ENCODE measurements around the gene LPP. TPM values are rescaled to one million over a fixed set of nuclear protein-coding genes. Genes with fewer than 3 reads are reported as not detected.

Gene LPP
- total RNA-seq, 1 experiment from 2014 or later = 20.4 TPM

DNA sequence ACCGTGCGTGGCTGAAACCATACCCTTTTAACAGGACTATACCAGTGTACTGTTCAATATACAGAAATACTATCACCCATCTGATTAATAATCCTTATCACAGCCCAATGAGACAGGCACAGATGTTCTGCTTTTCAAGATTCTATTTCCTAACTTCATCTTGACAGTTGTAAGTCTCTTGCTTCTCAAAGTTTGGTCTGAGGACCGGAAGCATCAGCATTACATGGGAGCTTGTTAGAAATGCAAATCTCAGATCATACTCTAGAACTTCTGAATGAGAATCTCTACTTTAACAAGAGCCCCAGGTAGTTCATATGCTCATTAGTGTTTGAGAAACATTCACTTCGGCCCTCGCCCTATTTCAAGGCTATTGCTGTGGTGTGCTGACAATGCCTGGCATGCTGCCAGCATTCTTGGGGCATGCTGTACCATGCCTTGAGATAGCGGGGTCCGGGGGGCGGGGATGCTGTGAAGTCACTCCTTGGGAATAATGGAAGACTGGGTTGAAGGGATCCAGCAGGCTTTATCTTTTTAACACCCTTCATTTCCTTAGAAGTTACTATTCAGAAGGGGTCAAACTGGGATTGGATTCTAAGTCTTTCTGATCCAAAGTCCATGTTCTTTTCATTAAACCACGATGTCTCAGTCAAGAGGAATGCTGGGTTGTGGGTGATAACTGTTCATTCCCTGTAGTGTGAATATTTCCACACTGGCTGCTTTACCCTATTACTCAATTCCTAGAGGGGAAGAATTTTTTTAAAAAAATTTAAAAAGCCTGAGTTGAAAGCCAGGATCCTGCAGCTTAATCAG lies 194.7 kb downstream of the LPP start:
- Histone ChIP-seq H2AFZ (ENCODE audit: low read length) (no peak overlapping the region), H3K27me3 (ENCODE audit: low read length) (no peaks in the 10 kb centered on the region)

GRCh38 chr3:188349351-188349901 lies 195.5 kb downstream of the LPP start:
- CTCF ChIA-PET = no interaction called here

More for the DNA sequence above, 194.7 kb downstream of the LPP start:
- Histone ChIP-seq H3K4me1 (ENCODE audit: insufficient read depth, low read length) (peaks cover 11% of the 10 kb centered on the region), H3K36me3 (ENCODE audit: low read depth, low read length) (no peaks in the 10 kb centered on the region), H3K9me2 (replicated peaks; ENCODE audit: low read length) (no peaks in the 10 kb centered on the region), H3F3A (ENCODE audit: low read length, unreplicated experiment) (no peaks in the 10 kb centered on the region), H3K27ac (ENCODE audit: low read length) (no peak overlapping the region), H4K20me1 (ENCODE audit: low read length) (no peaks in the 10 kb centered on the region), H3K9me3 (ENCODE audit: low read length) (no peaks in the 10 kb centered on the region), H3K79me2 (ENCODE audit: low read length) (no peaks in the 10 kb centered on the region), H3K9ac (ENCODE audit: low read length) (no peak overlapping the region), H3K4me2 (ENCODE audit: low read length) (peak overlapping the region; percentile 12; the same call in 1 of the 2 replicates), H3K4me3 (ENCODE audit: low read length) (no peak overlapping the region)
- no TSS peak for BruUV-seq (replicated peaks)
- ChIA-PET POLR2A (ENCODE audit: unreplicated experiment) (no interaction called here), CTCF (no interaction called here)
- DNase-seq (peak; percentile 63), ATAC-seq (no peak)
- intact Hi-C loops (cut with micrococcal nuclease) = no loop called here
- TF ChIP-seq EZH2 (IDR thresholded peaks at IDR 0.05; ENCODE audit: low read length, unreplicated experiment) (no peak), EZH2phosphoT487 (IDR thresholded peaks at IDR 0.05; ENCODE audit: borderline replicate concordance, low read length) (no peak)

GRCh38 chr3:188349933-188350332 lies 196.0 kb downstream of the LPP start:
- no peak overlapping the region for H3K4me3 ChIP-seq (ENCODE audit: low read length)
- intact Hi-C loops (cut with micrococcal nuclease) = no loop called here
- ATAC-seq = no peak
- H3K9me3 ChIP-seq (ENCODE audit: low read length) = no peaks in the 10 kb centered on the region
- H3K9ac ChIP-seq (ENCODE audit: low read length) = no peak overlapping the region
- H2AFZ ChIP-seq (ENCODE audit: low read length) = no peak overlapping the region
- H3K27ac ChIP-seq (ENCODE audit: low read length) = no peak overlapping the region
- H3F3A ChIP-seq (ENCODE audit: low read length, unreplicated experiment) = no peaks in the 10 kb centered on the region
- no peaks in the 10 kb centered on the region for H3K79me2 ChIP-seq (ENCODE audit: low read length)
- H3K27me3 ChIP-seq (ENCODE audit: low read length) = no peaks in the 10 kb centered on the region
- no peak for DNase-seq
- BruUV-seq (replicated peaks) = no TSS peak
- ChIA-PET CTCF (no interaction called here), POLR2A (ENCODE audit: unreplicated experiment) (interaction anchor here (0.7 kb wide), 2 partner anchors 13 to 603 kb away, joined by 3 to 4 read pairs; no protein-coding TSS in a partner anchor)
- no peak overlapping the region for H3K4me2 ChIP-seq (ENCODE audit: low read length)
- TF ChIP-seq EZH2phosphoT487 (IDR thresholded peaks at IDR 0.05; ENCODE audit: borderline replicate concordance, low read length) (no peak), EZH2 (IDR thresholded peaks at IDR 0.05; ENCODE audit: low read length, unreplicated experiment) (no peak), CTCF (conservative IDR thresholded peaks at IDR 0.05; ENCODE audit: low read depth, low read length) (no peak)
- H3K36me3 ChIP-seq (ENCODE audit: low read depth, low read length) = no peaks in the 10 kb centered on the region
- H3K4me1 ChIP-seq (ENCODE audit: insufficient read depth, low read length) = peaks cover 11% of the 10 kb centered on the region
- H3K9me2 ChIP-seq (replicated peaks; ENCODE audit: low read length) = no peaks in the 10 kb centered on the region
- no peaks in the 10 kb centered on the region for H4K20me1 ChIP-seq (ENCODE audit: low read length)

More at GRCh38 chr3:188349351-188349901, 195.5 kb downstream of the LPP start:
- H3K36me3 ChIP-seq (ENCODE audit: low read depth, low read length) = no peaks in the 10 kb centered on the region
- ATAC-seq = no peak; the same call in 1 of the 2 replicates
- no peaks in the 10 kb centered on the region for H4K20me1 ChIP-seq (ENCODE audit: low read length)
- no peaks in the 10 kb centered on the region for H3F3A ChIP-seq (ENCODE audit: low read length, unreplicated experiment)
- H3K27me3 ChIP-seq (ENCODE audit: low read length) = no peaks in the 10 kb centered on the region
- H3K4me3 ChIP-seq (ENCODE audit: low read length) = no peak overlapping the region
- TF ChIP-seq EZH2 (IDR thresholded peaks at IDR 0.05; ENCODE audit: low read length, unreplicated experiment) (no peak), CTCF (conservative IDR thresholded peaks at IDR 0.05; ENCODE audit: low read depth, low read length) (no peak), EZH2phosphoT487 (IDR thresholded peaks at IDR 0.05; ENCODE audit: borderline replicate concordance, low read length) (no peak)
- H3K4me2 ChIP-seq (ENCODE audit: low read length) = no peak overlapping the region
- no peak overlapping the region for H2AFZ ChIP-seq (ENCODE audit: low read length)
- H3K4me1 ChIP-seq (ENCODE audit: insufficient read depth, low read length) = peaks cover 11% of the 10 kb centered on the region
- H3K9me3 ChIP-seq (ENCODE audit: low read length) = no peaks in the 10 kb centered on the region
- peak; percentile 18 for DNase-seq
- BruUV-seq (replicated peaks) = no TSS peak
- H3K79me2 ChIP-seq (ENCODE audit: low read length) = no peaks in the 10 kb centered on the region
- H3K9me2 ChIP-seq (replicated peaks; ENCODE audit: low read length) = no peaks in the 10 kb centered on the region
- intact Hi-C loops (cut with micrococcal nuclease) = no loop called here
- POLR2A ChIA-PET (ENCODE audit: unreplicated experiment) = interaction anchor here (0.7 kb wide), 1 partner anchor 13 kb away, joined by 3 read pairs; no protein-coding TSS in a partner anchor
- H3K27ac ChIP-seq (ENCODE audit: low read length) = no peak overlapping the region
- H3K9ac ChIP-seq (ENCODE audit: low read length) = no peak overlapping the region

All from PC-3 (cell line).